IMR-90 (cell line): ENCODE data around the gene RNF138. TPM values are rescaled to one million over a fixed set of nuclear protein-coding genes. Genes with fewer than 3 reads are reported as not detected.

Experiments used
- ATAC-seq: fragments of 200-7000 bp; cut with Tn5 transposase; 2 replicates; pipeline ENCODE4 v1.9.1; 2020; ENCODE audit warnings: low read depth, mild to moderate bottlenecking, moderate library complexity
- BruUV-seq: library from RNA; stranded (reverse); fragments of 400-500 nt; replicated peaks from 2 replicates; lab custom pipeline; 2021; lab: Mats Ljungman, UMichigan
- CTCF ChIA-PET: fragments of 300-600 bp; formaldehyde crosslinking; extraction: SDS; loops from one replicate; lab custom pipeline; 2021; ENCODE audit warnings: antibody characterized with exemption; lab: Yijun Ruan, JAX
- POLR2A ChIA-PET: fragments of 300-600 bp; sonication (Branson Sonifier 250); formaldehyde crosslinking; loops from one replicate; lab custom pipeline; 2022; ENCODE audit warnings: antibody characterized with exemption; ENCODE audit not compliant: unreplicated experiment; lab: Charles Lee
- DNase-seq: peaks from one replicate; pipeline ENCODE4 v3.0.0; 2013
- H2AFZ ChIP-seq: replicated peaks from 2 replicates; pipeline ENCODE3; 2013; ENCODE audit warnings: low read length, mild to moderate bottlenecking; ENCODE audit not compliant: poor library complexity
- H2AK5ac ChIP-seq: 2 replicates; pipeline ENCODE4 v1.6.1; 2013; ENCODE audit warnings: low read depth, low read length, inconsistent platforms
- H2AK9ac ChIP-seq: replicated peaks from 2 replicates; pipeline ENCODE3; 2013; ENCODE audit warnings: mild to moderate bottlenecking, low read depth, low read length, moderate library complexity; ENCODE audit not compliant: poor library complexity
- H2BK120ac ChIP-seq: 2 replicates; pipeline ENCODE4 v1.6.1; 2013; ENCODE audit warnings: low read depth, low read length, inconsistent platforms
- H2BK15ac ChIP-seq: 3 replicates; pipeline ENCODE4 v1.6.1; 2013; ENCODE audit warnings: low read depth, low read length, inconsistent platforms
- H2BK20ac ChIP-seq: 2 replicates; pipeline ENCODE4 v1.6.1; 2013; ENCODE audit warnings: low read depth, mild to moderate bottlenecking, inconsistent platforms, low read length, moderate library complexity
- H2BK5ac ChIP-seq: 2 replicates; pipeline ENCODE4 v1.6.1; 2013; ENCODE audit warnings: mild to moderate bottlenecking, low read depth, low read length, inconsistent platforms; ENCODE audit not compliant: poor library complexity, severe bottlenecking
- H3K14ac ChIP-seq: replicated peaks from 2 replicates; pipeline ENCODE4 v1.6.1; 2013; ENCODE audit warnings: low read depth, low read length, inconsistent platforms
- H3K18ac ChIP-seq: 2 replicates; pipeline ENCODE4 v1.6.1; 2013; ENCODE audit warnings: low read depth, low read length, control low read depth
- H3K23ac ChIP-seq: 2 replicates; pipeline ENCODE4 v1.6.1; 2013; ENCODE audit warnings: low read depth, low read length, inconsistent platforms
- H3K27ac ChIP-seq: 2 replicates; pipeline ENCODE4 v1.5.1; 2013; ENCODE audit warnings: mild to moderate bottlenecking, control low read depth, low read length; ENCODE audit not compliant: insufficient read depth
- H3K27me3 ChIP-seq: 2 replicates; pipeline ENCODE4 v1.6.1; 2013; ENCODE audit warnings: low read length; ENCODE audit not compliant: control insufficient read depth, insufficient read depth
- H3K36me3 ChIP-seq: 2 replicates; pipeline ENCODE4 v1.6.1; 2013; ENCODE audit warnings: low read length, mixed read lengths; ENCODE audit not compliant: control insufficient read depth, insufficient read depth
- H3K4ac ChIP-seq: 2 replicates; pipeline ENCODE4 v1.6.1; 2013; ENCODE audit warnings: low read depth, low read length, inconsistent platforms
- H3K4me1 ChIP-seq: 2 replicates; pipeline ENCODE4 v1.6.1; 2013; ENCODE audit warnings: low read length, mixed read lengths; ENCODE audit not compliant: control insufficient read depth, insufficient read depth
- H3K4me2 ChIP-seq: 2 replicates; pipeline ENCODE4 v1.6.1; 2013; ENCODE audit warnings: low read depth, mild to moderate bottlenecking, control low read depth, low read length, moderate library complexity
- H3K4me3 ChIP-seq: 2 replicates; pipeline ENCODE4 v1.5.1; 2013; ENCODE audit warnings: low read depth, mild to moderate bottlenecking, control low read depth, low read length, moderate library complexity; ENCODE audit not compliant: insufficient read depth
- H3K56ac ChIP-seq: 2 replicates; pipeline ENCODE4 v1.6.1; 2013; ENCODE audit warnings: low read length, inconsistent platforms; ENCODE audit not compliant: insufficient read depth; ENCODE audit errors: extremely low read depth
- H3K79me1 ChIP-seq, 2 experiments: 2 replicates each; pipeline ENCODE4 v1.6.1; 2013; ENCODE audit warnings: low read length in 2 of 2, inconsistent platforms in 1 of 2, low read depth in 1 of 2
- H3K9ac ChIP-seq: 2 replicates; pipeline ENCODE4 v1.6.1; 2013; ENCODE audit warnings: low read depth, low read length, control low read depth
- H3K9me1 ChIP-seq: 2 replicates; pipeline ENCODE4 v1.6.1; 2013; ENCODE audit warnings: low read length, inconsistent platforms; ENCODE audit not compliant: insufficient read depth
- H3K9me3 ChIP-seq: 2 replicates; pipeline ENCODE4 v1.6.1; 2013; ENCODE audit warnings: low read length; ENCODE audit not compliant: control insufficient read depth, insufficient read depth
- H4K20me1 ChIP-seq: 2 replicates; pipeline ENCODE4 v1.6.1; 2013; ENCODE audit warnings: low read length, inconsistent platforms; ENCODE audit not compliant: insufficient read depth
- H4K5ac ChIP-seq: 2 replicates; pipeline ENCODE4 v1.6.1; 2013; ENCODE audit warnings: mild to moderate bottlenecking, low read depth, low read length, control low read depth
- H4K8ac ChIP-seq, 2 experiments: 2 replicates each; pipeline ENCODE4 v1.6.1; 2013; ENCODE audit warnings: low read depth in 2 of 2, low read length in 2 of 2, control low read depth in 1 of 2, inconsistent platforms in 1 of 2
- H4K91ac ChIP-seq: 2 replicates; pipeline ENCODE4 v1.6.1; 2013; ENCODE audit warnings: low read depth, low read length, inconsistent platforms; ENCODE audit not compliant: insufficient read depth
- CEBPB ChIP-seq: IDR thresholded peaks from 2 replicates; pipeline ENCODE4 v1.6.1; 2012; ENCODE audit warnings: low read depth, low read length, improper control_type of control experiment
- CHD1 ChIP-seq: IDR thresholded peaks from 2 replicates; pipeline ENCODE4 v1.6.1; 2012; ENCODE audit warnings: low read depth, low read length, improper control_type of control experiment
- ELK1 ChIP-seq: fragments of 150-350 bp; IDR thresholded peaks from 2 replicates; pipeline ENCODE4 v1.6.1; 2016; ENCODE audit warnings: low read depth, mild to moderate bottlenecking, low read length, moderate library complexity, borderline replicate concordance
- FOS ChIP-seq: fragments of 150-350 bp; IDR thresholded peaks from 2 replicates; pipeline ENCODE4 v1.6.1; 2016; ENCODE audit warnings: low read depth, low read length
- MAFK ChIP-seq: IDR thresholded peaks from 2 replicates; pipeline ENCODE4 v1.6.1; 2012; ENCODE audit warnings: low read depth, low read length, improper control_type of control experiment
- MAZ ChIP-seq: IDR thresholded peaks from 2 replicates; pipeline ENCODE4 v1.6.1; 2012; ENCODE audit warnings: low read depth, mild to moderate bottlenecking, low read length, improper control_type of control experiment, moderate library complexity, borderline replicate concordance
- NFE2L2 ChIP-seq: fragments of 150-350 bp; IDR thresholded peaks from 2 replicates; pipeline ENCODE4 v1.6.1; 2016; ENCODE audit warnings: low read depth, mild to moderate bottlenecking, low read length
- POLR2A ChIP-seq: IDR thresholded peaks from 2 replicates; pipeline ENCODE4 v1.6.1; 2012; ENCODE audit warnings: mild to moderate bottlenecking, low read depth, low read length
- RFX5 ChIP-seq: IDR thresholded peaks from 2 replicates; pipeline ENCODE4 v1.8.0; 2012; ENCODE audit warnings: low read depth, mild to moderate bottlenecking, low read length, moderate library complexity
- SMC3 ChIP-seq: fragments of 150-350 bp; IDR thresholded peaks from 2 replicates; pipeline ENCODE4 v1.6.1; 2016; ENCODE audit warnings: low read depth, mild to moderate bottlenecking, antibody characterized with exemption, low read length, moderate library complexity
- USF2 ChIP-seq: fragments of 150-350 bp; IDR thresholded peaks from 2 replicates; pipeline ENCODE4 v1.6.1; 2017; ENCODE audit warnings: mild to moderate bottlenecking, antibody characterized with exemption, low read length, low read depth
- WGBS, 2 experiments: methylation state at CpG; one replicate each; pipeline versions ENCODE4 v1.1.5 to v1.1.7; 2013; ENCODE audit warnings: missing lambda C conversion rate in 2 of 2; ENCODE audit not compliant: insufficient read length in 1 of 2; ENCODE audit errors: extremely low coverage in 2 of 2; 5-methylcytosine and 5-hydroxymethylcytosine counted together
- dilution Hi-C: fragments of 300-500 bp; cut with HindIII; formaldehyde crosslinking; loops from one replicate; pipeline ENCODE4 v1.14.3; 2018; ENCODE audit warnings: low sequenced_read_pairs; ENCODE audit not compliant: unreplicated experiment
- in situ Hi-C: fragments of 300-500 bp; cut with MboI; formaldehyde crosslinking; loops from 3 replicates; pipeline ENCODE4 v1.14.3; 2019; ENCODE audit warnings: low sequenced_read_pairs, inconsistent platforms, mixed read lengths
- intact Hi-C: fragments of 100-400 bp; cut with micrococcal nuclease; formaldehyde crosslinking; loops from 2 replicates; pipeline ENCODE4 v1.10.0; 2022
- polyA plus RNA-seq, 3 experiments: library from polyadenylated mRNA; depleted of rRNA; stranded (reverse); fragments of >200 nt; gene quantifications; 2 replicates each; pipeline ENCODE4 v1.2.3, GENCODE V29; 2012; ENCODE audit warnings: low replicate concordance in 1 of 3
- total RNA-seq: library from RNA; depleted of rRNA; stranded (reverse); fragments of >200 nt; gene quantifications from 2 replicates; pipeline ENCODE4 v1.2.3, GENCODE V29; 2012
- TF ChIP-seq, protein P1 (sequence below): conservative IDR thresholded peaks from 2 replicates; pipeline ENCODE4 v1.5.1; 2012; ENCODE audit warnings: mild to moderate bottlenecking, low read depth, low read length, improper control_type of control experiment

Gene RNF138
- total and polyA plus RNA-seq, 2 of the 4 experiments (the other 2 are of a cell fraction), result 18.1 to 36.0 TPM

DNA sequence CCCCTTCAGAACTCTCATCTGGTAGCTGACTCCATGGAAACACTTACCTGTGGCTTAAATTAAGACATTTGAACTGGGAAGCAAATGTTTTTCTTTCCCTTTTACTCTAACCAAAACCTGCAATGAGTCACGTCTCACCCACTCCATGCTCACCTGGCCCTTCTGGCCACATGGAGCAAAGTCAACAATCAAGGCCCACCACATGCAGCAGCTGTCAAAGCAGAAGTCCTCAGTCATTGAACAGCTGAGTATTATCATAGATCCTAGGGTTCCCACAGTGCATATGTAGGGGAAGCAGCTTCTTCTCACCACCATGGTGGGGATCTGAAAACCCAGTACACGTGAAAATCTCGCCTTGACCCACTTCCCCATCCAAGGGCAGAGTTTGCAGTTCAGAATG is 85.9 kb downstream of the RNF138 start:
- Histone ChIP-seq H3K36me3 (no peaks in the 10 kb centered on the region), H3K23ac (no peak overlapping the region), H3K9me3 (no peaks in the 10 kb centered on the region), H3K9ac (no peak overlapping the region), H3K27ac (no peak overlapping the region), H3K14ac (no peak overlapping the region), H2AK9ac (no peak overlapping the region), H3K9me1 (no peaks in the 10 kb centered on the region), H2BK20ac (no peak overlapping the region), H2BK120ac (no peak overlapping the region), H3K4me3 (no peak overlapping the region), H2BK5ac (no peak overlapping the region), H3K27me3 (no peaks in the 10 kb centered on the region), H3K4me2 (no peak overlapping the region), H3K4ac (no peak overlapping the region), H2AK5ac (no peak overlapping the region), H2AFZ (no peak overlapping the region), H2BK15ac (no peak overlapping the region), H3K79me1 (no peaks in the 10 kb centered on the region), H4K8ac (no peak overlapping the region), H3K18ac (no peak overlapping the region), H4K91ac (no peak overlapping the region), H4K5ac (no peak overlapping the region), H3K56ac (no peak overlapping the region), H4K20me1 (no peaks in the 10 kb centered on the region), H3K4me1 (no peaks in the 10 kb centered on the region)
- TF ChIP-seq MAZ, result no peak
- no peak for TF ChIP-seq ELK1
- TF ChIP-seq RFX5, result no peak
- no peak for TF ChIP-seq MAFK
- no peak for TF ChIP-seq CEBPB
- TF ChIP-seq, protein P1, sequence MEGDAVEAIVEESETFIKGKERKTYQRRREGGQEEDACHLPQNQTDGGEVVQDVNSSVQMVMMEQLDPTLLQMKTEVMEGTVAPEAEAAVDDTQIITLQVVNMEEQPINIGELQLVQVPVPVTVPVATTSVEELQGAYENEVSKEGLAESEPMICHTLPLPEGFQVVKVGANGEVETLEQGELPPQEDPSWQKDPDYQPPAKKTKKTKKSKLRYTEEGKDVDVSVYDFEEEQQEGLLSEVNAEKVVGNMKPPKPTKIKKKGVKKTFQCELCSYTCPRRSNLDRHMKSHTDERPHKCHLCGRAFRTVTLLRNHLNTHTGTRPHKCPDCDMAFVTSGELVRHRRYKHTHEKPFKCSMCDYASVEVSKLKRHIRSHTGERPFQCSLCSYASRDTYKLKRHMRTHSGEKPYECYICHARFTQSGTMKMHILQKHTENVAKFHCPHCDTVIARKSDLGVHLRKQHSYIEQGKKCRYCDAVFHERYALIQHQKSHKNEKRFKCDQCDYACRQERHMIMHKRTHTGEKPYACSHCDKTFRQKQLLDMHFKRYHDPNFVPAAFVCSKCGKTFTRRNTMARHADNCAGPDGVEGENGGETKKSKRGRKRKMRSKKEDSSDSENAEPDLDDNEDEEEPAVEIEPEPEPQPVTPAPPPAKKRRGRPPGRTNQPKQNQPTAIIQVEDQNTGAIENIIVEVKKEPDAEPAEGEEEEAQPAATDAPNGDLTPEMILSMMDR, result no peak
- TF ChIP-seq NFE2L2, result no peak
- TF ChIP-seq SMC3, result no peak
- TF ChIP-seq FOS, result no peak
- no peak for TF ChIP-seq USF2
- TF ChIP-seq CHD1, result no peak
- TF ChIP-seq POLR2A, result no peak
- intact Hi-C loops, result no loop called here
- ATAC-seq (no peak), DNase-seq (no peak)
- WGBS, 2 experiments, result no CpG with 5 or more reads among the region's 3 CpGs
- ChIA-PET CTCF (no interaction called here), POLR2A (no interaction called here)
- no TSS peak for BruUV-seq
- in situ Hi-C loops, result no loop called here
- dilution Hi-C loops, result no loop called here
